HepG2 (cell line): ENCODE data around the gene ERRFI1. TPM values are rescaled to one million over a fixed set of nuclear protein-coding genes. Genes with fewer than 3 reads are reported as not detected.

Experiments used
- ATF5 ChIP-seq: sonication (generic); formaldehyde crosslinking; IDR thresholded peaks from 2 replicates; pipeline ENCODE4 v1.4.0; 2020; ENCODE audit warnings: mild to moderate bottlenecking, low read depth, missing genetic modification reagents
- CCDC6 ChIP-seq: sonication (generic); formaldehyde crosslinking; IDR thresholded peaks from 2 replicates; pipeline ENCODE4 v1.8.1; 2022; ENCODE audit warnings: mild to moderate bottlenecking, missing genetic modification reagents, moderate library complexity
- CERS6 ChIP-seq: sonication (generic); formaldehyde crosslinking; IDR thresholded peaks from 2 replicates; pipeline ENCODE4 v1.5.0; 2020; ENCODE audit warnings: missing genetic modification reagents
- CHCHD3 ChIP-seq: sonication (generic); formaldehyde crosslinking; IDR thresholded peaks from 2 replicates; pipeline ENCODE4 v1.8.0; 2022; ENCODE audit warnings: mild to moderate bottlenecking, missing genetic modification reagents, moderate library complexity
- CREM ChIP-seq, 2 experiments: sonication (generic) in 1 of 2; formaldehyde crosslinking in 1 of 2; IDR thresholded peaks; 2 replicates each; pipeline versions ENCODE4 v1.4.0 to v1.6.1; 2016 to 2020; ENCODE audit warnings: antibody characterized with exemption in 1 of 2, mild to moderate bottlenecking in 1 of 2, missing genetic modification reagents in 1 of 2
- EED ChIP-seq: sonication (generic); formaldehyde crosslinking; IDR thresholded peaks from 2 replicates; pipeline ENCODE4 v1.5.0; 2020; ENCODE audit warnings: mild to moderate bottlenecking, missing genetic modification reagents
- HMGXB3 ChIP-seq: sonication (generic); formaldehyde crosslinking; IDR thresholded peaks from 2 replicates; pipeline ENCODE4 v1.4.0; 2020; ENCODE audit warnings: missing genetic modification reagents, borderline replicate concordance
- JUN ChIP-seq: sonication (generic); formaldehyde crosslinking; IDR thresholded peaks from 2 replicates; pipeline ENCODE4 v1.4.0; 2020; ENCODE audit warnings: mild to moderate bottlenecking, missing genetic modification reagents
- NFE2 ChIP-seq: sonication (generic); formaldehyde crosslinking; IDR thresholded peaks from 2 replicates; pipeline ENCODE4 v1.4.0; 2020; ENCODE audit warnings: missing genetic modification reagents
- NFKB2 ChIP-seq: sonication (generic); formaldehyde crosslinking; IDR thresholded peaks from 2 replicates; pipeline ENCODE4 v1.4.0; 2020; ENCODE audit warnings: missing genetic modification reagents, borderline replicate concordance
- PBX2 ChIP-seq: IDR thresholded peaks from 2 replicates; pipeline ENCODE4 v1.6.1; 2016; ENCODE audit warnings: control low read depth
- SMARCE1 ChIP-seq: fragments of 450-650 bp; IDR thresholded peaks from 2 replicates; pipeline ENCODE4 v1.6.1; 2017; ENCODE audit warnings: borderline replicate concordance
- THAP8 ChIP-seq: sonication (generic); formaldehyde crosslinking; IDR thresholded peaks from 2 replicates; pipeline ENCODE4 v1.5.1; 2020; ENCODE audit warnings: missing genetic modification reagents, mild to moderate bottlenecking, borderline replicate concordance
- U2AF1 ChIP-seq: fragments of 200-400 bp; formaldehyde crosslinking; optimal IDR thresholded peaks from 2 replicates; pipeline ENCODE3; 2017; ENCODE audit warnings: mild to moderate bottlenecking, low read depth, low read length
- ZMYM4 ChIP-seq: sonication (generic); formaldehyde crosslinking; IDR thresholded peaks from 2 replicates; pipeline ENCODE4 v1.8.1; 2023; ENCODE audit warnings: mild to moderate bottlenecking, missing genetic modification reagents
- ZNF180 ChIP-seq: sonication (generic); formaldehyde crosslinking; IDR thresholded peaks from 2 replicates; pipeline ENCODE4 v1.4.0; 2020; ENCODE audit warnings: low read depth, missing genetic modification reagents, borderline replicate concordance
- ZNF362 ChIP-seq: sonication (generic); formaldehyde crosslinking; IDR thresholded peaks from 2 replicates; pipeline ENCODE4 v1.4.0; 2020; ENCODE audit warnings: missing genetic modification reagents, mild to moderate bottlenecking, borderline replicate concordance
- ZNF567 ChIP-seq: sonication (generic); formaldehyde crosslinking; IDR thresholded peaks from 2 replicates; pipeline ENCODE4 v1.8.1; 2023; ENCODE audit warnings: mild to moderate bottlenecking, missing genetic modification reagents, borderline replicate concordance
- ZNF644 ChIP-seq: IDR thresholded peaks from 2 replicates; pipeline ENCODE4 v1.6.1; 2016; ENCODE audit warnings: low read depth
- ZNF652 ChIP-seq: IDR thresholded peaks from 2 replicates; pipeline ENCODE4 v1.6.1; 2016; ENCODE audit warnings: low read depth, borderline replicate concordance
- ZNF670 ChIP-seq: sonication (generic); formaldehyde crosslinking; IDR thresholded peaks from 2 replicates; pipeline ENCODE4 v1.8.0; 2022; ENCODE audit warnings: mild to moderate bottlenecking, missing genetic modification reagents, borderline replicate concordance
- polyA plus RNA-seq, 8 experiments: library from polyadenylated mRNA; depleted of rRNA in 3 of 8; stranded (reverse) in 7 of 8; unstranded in 1 of 8; fragments of >200 nt; fragmentation: Illumina TruSeq in 4 of 8; extraction: Trizol in 4 of 8; gene quantifications; 2 replicates each; pipeline versions ENCODE4 v1.2.1 to v1.2.3, GENCODE V29; 2011 to 2016; ENCODE audit warnings: low read depth in 4 of 8, missing spikeins in 1 of 8, mixed read lengths in 1 of 8; ENCODE audit not compliant: insufficient read depth in 1 of 8
- total RNA-seq, 5 experiments: library from RNA; depleted of rRNA; stranded (reverse); fragments of >200 nt; fragmentation: Illumina TruSeq; extraction: Trizol; gene quantifications; 2 replicates each; pipeline ENCODE4 v1.2.3, GENCODE V29; 2016; ENCODE audit warnings: low read depth in 1 of 5

The ERRFI1 gene
- total and polyA plus RNA-seq, 2 of the 13 experiments (the other 11 are each of a cell fraction or from before 2014, with no cell fraction given): 84.4 to 753 TPM

GRCh38 chr1:8010080-8010664 lies 15.9 kb downstream of the ERRFI1 start (continued):
- TF ChIP-seq ATF5 (CRISPR knock-in tag) (0 out of 2 replicates have a peak, but pooled peaks have one; percentile 46), THAP8 (CRISPR knock-in tag) (no peak), PBX2 (CRISPR knock-in tag) (no peak), ZNF567 (no peak), ZNF670 (CRISPR knock-in tag) (peak; percentile 63; the same call in 1 of the 2 replicates), CERS6 (CRISPR knock-in tag) (no peak), ZNF180 (CRISPR knock-in tag) (no peak), NFKB2 (CRISPR knock-in tag) (0 out of 2 replicates have a peak, but pooled peaks have one; percentile 32), CREM (IDR thresholded peaks at IDR 0.05) (no peak), CREM (CRISPR knock-in tag; IDR thresholded peaks at IDR 0.05) (no peak), ZNF644 (no peak), EED (no peak), HMGXB3 (CRISPR knock-in tag) (peak; percentile 66; the same call in 1 of the 2 replicates), SMARCE1 (no peak), NFE2 (CRISPR knock-in tag) (no peak), ZMYM4 (CRISPR knock-in tag) (no peak), U2AF1 (no peak), JUN (CRISPR knock-in tag) (no peak), CCDC6 (0 out of 2 replicates have a peak, but pooled peaks have one; percentile 10), ZNF652 (CRISPR knock-in tag) (no peak), CHCHD3 (CRISPR knock-in tag) (no peak), ZNF362 (CRISPR knock-in tag) (peak; percentile 42; the same call in 1 of the 2 replicates)
